ENCODE data around the gene CDH4. TPM values are rescaled to one million over a fixed set of nuclear protein-coding genes. Genes with fewer than 3 reads are reported as not detected.

Gene CDH4
- total and polyA plus RNA-seq, 2 donors (not counting 3 experiments of a cell fraction or from before 2014, with no cell fraction given): 0.17 to 0.51 TPM

DNA sequence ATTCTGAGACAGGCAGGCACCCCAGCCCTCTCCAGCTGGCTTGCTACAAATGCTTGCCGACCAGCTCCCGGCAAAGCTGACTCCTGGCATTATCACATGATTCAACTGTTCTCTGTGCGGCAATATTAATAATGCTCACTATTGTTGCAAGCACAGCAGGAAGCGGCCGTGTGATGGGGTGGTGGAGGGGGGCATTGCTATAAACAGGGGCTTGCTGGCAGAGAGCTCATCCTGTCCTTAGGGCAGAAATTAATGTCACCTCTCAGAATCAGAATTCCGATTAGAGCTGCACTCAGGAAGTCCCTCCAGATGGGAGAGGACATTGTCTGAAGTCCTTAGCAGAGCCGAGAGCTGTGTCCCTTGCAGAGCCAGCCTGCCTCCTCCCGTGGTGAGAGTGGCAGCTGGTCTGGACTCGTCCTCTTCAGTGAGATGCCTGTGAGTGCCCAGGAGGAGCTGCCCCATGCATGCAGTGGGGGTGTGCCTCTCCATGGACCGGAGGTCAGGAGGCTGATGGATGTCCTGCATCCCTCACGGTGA, 162.5 kb downstream of the CDH4 start:
- Histone ChIP-seq H3K79me2 (ENCODE audit: control insufficient read depth, insufficient read depth, low read length) (no peaks in the 10 kb centered on the region), H3K27ac (ENCODE audit: insufficient read depth, low read depth, low read length) (no peak overlapping the region), H2AFZ (ENCODE audit: low read depth, low read length) (no peak overlapping the region), H3K9ac (replicated peaks; ENCODE audit: extremely low read depth, insufficient read depth, low read length) (no peak overlapping the region), H3K4me1 (ENCODE audit: control insufficient read depth, extremely low read depth, insufficient read depth, low read length) (no peaks in the 10 kb centered on the region), H3K4me3 (replicated peaks in 1 of 3; ENCODE audit: insufficient read depth in 1 of 3, low read depth in 1 of 3, low read length in 3 of 3) (no peak overlapping the region), H4K20me1 (replicated peaks; ENCODE audit: control insufficient read depth, extremely low read depth, insufficient read depth, low read length) (no peaks in the 10 kb centered on the region), H3K9me3 (replicated peaks; ENCODE audit: control insufficient read depth, insufficient read depth, low read length) (peaks cover 10% of the 10 kb centered on the region), H3K9me1 (replicated peaks; ENCODE audit: control insufficient read depth, extremely low read depth, insufficient read depth, low read length) (no peaks in the 10 kb centered on the region), H3K4me2 (ENCODE audit: insufficient read depth, low read length) (no peak overlapping the region), H3K36me3 (ENCODE audit: control insufficient read depth in 2 of 2, extremely low read depth in 1 of 2, insufficient read depth in 2 of 2, low read length in 2 of 2) (no peaks in the 10 kb centered on the region), H3K27me3 (ENCODE audit: control insufficient read depth in 2 of 2, insufficient read depth in 2 of 2, low read length in 2 of 2) (no peaks in the 10 kb centered on the region)
- ChIA-PET CTCF (no interaction called here), POLR2A (no interaction called here)
- intact Hi-C loops (cut with micrococcal nuclease): no loop called here
- TF ChIP-seq, protein P1, sequence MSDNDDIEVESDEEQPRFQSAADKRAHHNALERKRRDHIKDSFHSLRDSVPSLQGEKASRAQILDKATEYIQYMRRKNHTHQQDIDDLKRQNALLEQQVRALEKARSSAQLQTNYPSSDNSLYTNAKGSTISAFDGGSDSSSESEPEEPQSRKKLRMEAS (IDR thresholded peaks at IDR 0.05; ENCODE audit: insufficient read depth, insufficient read length): no peak
- TF ChIP-seq MYC (IDR thresholded peaks at IDR 0.05; ENCODE audit: low read depth, low read length): no peak
- dilution Hi-C loops (cut with MboI; ENCODE audit: extremely low pct_ligation_motif_present, low sequenced_read_pairs): no loop called here
- BruUV-seq (replicated peaks): no TSS peak
- FAIRE-seq (no peak), DNase-seq (ENCODE audit: low read depth, low spot score) (no peak)

DNA sequence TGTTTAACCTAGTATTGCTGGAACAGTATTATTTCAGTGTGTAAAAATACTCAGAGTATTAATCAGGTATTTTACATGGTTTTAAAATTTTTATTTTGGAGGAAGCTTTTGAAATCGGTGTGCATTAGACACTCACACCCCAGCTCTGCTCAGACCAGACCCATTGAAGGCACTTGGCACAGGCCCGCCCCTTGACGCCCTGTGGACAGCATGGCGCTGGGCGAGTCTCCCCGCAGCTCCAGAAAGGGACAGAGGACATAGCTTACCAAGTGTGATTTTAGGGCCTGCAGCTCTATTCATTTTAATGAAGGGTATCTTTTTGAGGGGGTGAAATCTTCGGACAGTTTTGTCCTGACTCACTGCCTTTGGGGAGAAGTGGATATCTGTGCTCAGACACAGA, 164.5 kb downstream of the CDH4 start:
- dilution Hi-C loops (cut with MboI; ENCODE audit: extremely low pct_ligation_motif_present, low sequenced_read_pairs) (no loop called here), intact Hi-C loops (cut with micrococcal nuclease) (no loop called here)
- no peak for FAIRE-seq
- no peak overlapping the region for H3K4me3 ChIP-seq (replicated peaks in 1 of 3; ENCODE audit: insufficient read depth in 1 of 3, low read depth in 1 of 3, low read length in 3 of 3)
- no peak overlapping the region for H3K4me2 ChIP-seq (ENCODE audit: insufficient read depth, low read length)
- no TSS peak for BruUV-seq (replicated peaks)
- no peaks in the 10 kb centered on the region for H3K27me3 ChIP-seq (ENCODE audit: control insufficient read depth in 2 of 2, insufficient read depth in 2 of 2, low read length in 2 of 2)
- no peaks in the 10 kb centered on the region for H3K4me1 ChIP-seq (ENCODE audit: control insufficient read depth, extremely low read depth, insufficient read depth, low read length)
- peaks cover 7% of the 10 kb centered on the region for H3K9me3 ChIP-seq (replicated peaks; ENCODE audit: control insufficient read depth, insufficient read depth, low read length)
- POLR2A ChIA-PET: no interaction called here
- no peak for DNase-seq (ENCODE audit: low read depth, low spot score)
- no peak overlapping the region for H3K9ac ChIP-seq (replicated peaks; ENCODE audit: extremely low read depth, insufficient read depth, low read length)
- CTCF ChIA-PET: no interaction called here
- H3K36me3 ChIP-seq (ENCODE audit: control insufficient read depth in 2 of 2, extremely low read depth in 1 of 2, insufficient read depth in 2 of 2, low read length in 2 of 2): no peaks in the 10 kb centered on the region
- TF ChIP-seq JUN (IDR thresholded peaks at IDR 0.05; ENCODE audit: borderline replicate concordance, insufficient read depth, insufficient read length, low read depth): no peak
- TF ChIP-seq, protein P2, sequence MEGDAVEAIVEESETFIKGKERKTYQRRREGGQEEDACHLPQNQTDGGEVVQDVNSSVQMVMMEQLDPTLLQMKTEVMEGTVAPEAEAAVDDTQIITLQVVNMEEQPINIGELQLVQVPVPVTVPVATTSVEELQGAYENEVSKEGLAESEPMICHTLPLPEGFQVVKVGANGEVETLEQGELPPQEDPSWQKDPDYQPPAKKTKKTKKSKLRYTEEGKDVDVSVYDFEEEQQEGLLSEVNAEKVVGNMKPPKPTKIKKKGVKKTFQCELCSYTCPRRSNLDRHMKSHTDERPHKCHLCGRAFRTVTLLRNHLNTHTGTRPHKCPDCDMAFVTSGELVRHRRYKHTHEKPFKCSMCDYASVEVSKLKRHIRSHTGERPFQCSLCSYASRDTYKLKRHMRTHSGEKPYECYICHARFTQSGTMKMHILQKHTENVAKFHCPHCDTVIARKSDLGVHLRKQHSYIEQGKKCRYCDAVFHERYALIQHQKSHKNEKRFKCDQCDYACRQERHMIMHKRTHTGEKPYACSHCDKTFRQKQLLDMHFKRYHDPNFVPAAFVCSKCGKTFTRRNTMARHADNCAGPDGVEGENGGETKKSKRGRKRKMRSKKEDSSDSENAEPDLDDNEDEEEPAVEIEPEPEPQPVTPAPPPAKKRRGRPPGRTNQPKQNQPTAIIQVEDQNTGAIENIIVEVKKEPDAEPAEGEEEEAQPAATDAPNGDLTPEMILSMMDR (IDR thresholded peaks at IDR 0.05; ENCODE audit: extremely low read depth in 1 of 2, insufficient read depth in 1 of 2, low read depth in 1 of 2, low read length in 2 of 2): no peak
- TF ChIP-seq, protein P1 (IDR thresholded peaks at IDR 0.05; ENCODE audit: insufficient read depth, insufficient read length): no peak
- TF ChIP-seq POLR2AphosphoS5 (IDR thresholded peaks at IDR 0.05; ENCODE audit: insufficient read depth, low read depth, low read length): no peak
- H3K27ac ChIP-seq (ENCODE audit: insufficient read depth, low read depth, low read length): no peak overlapping the region
- no peak overlapping the region for H2AFZ ChIP-seq (ENCODE audit: low read depth, low read length)
- no peaks in the 10 kb centered on the region for H3K79me2 ChIP-seq (ENCODE audit: control insufficient read depth, insufficient read depth, low read length)
- no peaks in the 10 kb centered on the region for H3K9me1 ChIP-seq (replicated peaks; ENCODE audit: control insufficient read depth, extremely low read depth, insufficient read depth, low read length)
- no peaks in the 10 kb centered on the region for H4K20me1 ChIP-seq (replicated peaks; ENCODE audit: control insufficient read depth, extremely low read depth, insufficient read depth, low read length)

Data from endothelial cell of umbilical vein (primary cell).